GM19463 (cell line): ENCODE measurements around the gene FBXW7.

Source experiments
- ATAC-seq: cut with Tn5 transposase; IDR thresholded peaks from one replicate; pipeline ENCODE4 v1.9.1; 2021; ENCODE audit warnings: mild to moderate bottlenecking, moderate library complexity; ENCODE audit not compliant: unreplicated experiment

FBXW7 gene

DNA sequence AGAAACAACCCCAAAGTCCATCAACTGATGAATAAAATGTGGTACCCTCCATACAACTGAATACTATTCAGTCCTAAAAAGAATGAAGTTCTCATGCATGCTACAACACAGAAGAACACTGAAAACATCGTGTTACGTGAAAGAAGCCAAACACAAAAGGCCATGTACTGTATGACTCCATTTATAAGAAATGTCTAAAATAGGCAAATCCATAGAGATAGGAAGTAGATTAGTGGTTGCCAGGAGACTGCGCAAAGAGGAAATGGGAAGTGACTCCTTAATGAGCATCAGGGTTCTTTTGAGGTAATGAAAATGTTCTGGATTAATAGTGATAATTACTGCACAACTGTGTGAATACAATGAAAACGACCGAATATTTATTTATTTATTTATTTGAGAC, 23.4 kb downstream of the FBXW7 start:
- no peak for ATAC-seq

- ATAC-seq: peak; percentile 43
Observed at GRCh38 chr4:152510349-152511147, 25.3 kb downstream of the FBXW7 start.

DNA sequence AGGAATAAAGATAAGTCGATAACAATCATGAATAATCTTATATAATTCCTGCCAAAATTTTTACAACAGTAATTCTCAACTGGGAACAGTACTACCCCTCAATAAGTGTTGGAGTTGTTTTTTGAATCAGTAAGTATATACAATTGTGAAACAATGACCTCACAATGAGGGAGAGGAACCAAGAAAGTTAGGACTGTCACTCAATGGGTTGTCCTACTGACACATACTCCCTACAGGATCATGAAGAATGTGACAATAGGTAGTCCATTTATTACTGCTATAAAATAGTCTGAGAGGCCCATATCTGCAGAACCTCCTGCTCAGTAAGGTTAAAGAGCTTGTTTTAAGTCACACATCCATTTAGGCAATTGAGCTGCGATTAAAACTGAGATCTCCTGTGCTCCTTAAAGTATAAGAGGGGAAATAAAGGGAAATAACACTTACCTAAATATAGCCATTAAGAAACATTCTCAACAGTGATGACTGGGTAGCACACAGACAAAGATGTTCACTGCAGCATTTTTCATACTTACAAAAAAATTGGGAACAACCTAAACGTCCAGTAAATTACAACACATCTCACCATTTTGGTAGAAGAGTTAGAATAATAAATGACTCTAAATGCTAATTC, 26.2 kb downstream of the FBXW7 start:
- no peak for ATAC-seq

GRCh38 chr4:152508818-152509217, 27.1 kb downstream of the FBXW7 start:
- no peak for ATAC-seq

- no peak for ATAC-seq
Observed at GRCh38 chr4:152508386-152508785, 27.5 kb downstream of the FBXW7 start.

GRCh38 chr4:152503653-152504290, 32.1 kb downstream of the FBXW7 start:
- no peak for ATAC-seq

- peak; percentile 58 for ATAC-seq
Observed at GRCh38 chr4:152501846-152502536, 33.9 kb downstream of the FBXW7 start.

DNA sequence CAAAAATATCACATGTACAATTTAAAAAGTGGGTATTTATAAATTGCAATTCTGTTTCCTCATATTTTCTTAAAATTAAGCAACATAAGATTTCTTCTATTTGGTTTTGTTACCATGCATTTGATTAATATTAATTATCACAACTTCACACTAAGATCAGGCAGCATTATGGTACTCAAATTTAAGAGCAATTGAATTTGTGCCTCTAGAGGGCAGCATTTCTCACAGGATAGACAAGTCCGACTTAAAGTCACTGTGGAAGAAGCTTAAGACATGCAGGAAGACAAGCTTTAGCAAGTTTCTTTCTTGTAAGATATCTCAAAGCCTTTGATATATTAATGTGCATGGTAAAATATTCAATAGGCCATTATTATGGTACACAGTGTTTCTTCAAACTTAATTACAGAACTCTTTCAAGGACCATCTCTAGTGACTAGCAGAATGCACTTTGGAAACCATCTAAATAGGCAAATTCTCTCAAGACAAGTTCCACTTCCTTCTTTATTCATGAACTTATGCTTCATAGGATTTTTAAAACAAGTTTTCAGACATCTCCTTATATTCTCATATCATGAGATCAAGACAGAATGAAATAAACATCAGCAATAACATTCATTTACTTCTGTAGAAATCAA, 35.0 kb downstream of the FBXW7 start:
- peak; percentile 41 for ATAC-seq

GRCh38 chr4:152500275-152500674, 35.6 kb downstream of the FBXW7 start:
- ATAC-seq: no peak

GRCh38 chr4:152499344-152499743, 36.5 kb downstream of the FBXW7 start:
- no peak for ATAC-seq

GRCh38 chr4:152494020-152494419, 41.9 kb downstream of the FBXW7 start:
- no peak for ATAC-seq

- no peak for ATAC-seq
Observed at GRCh38 chr4:152488246-152488645, 47.6 kb downstream of the FBXW7 start.

DNA sequence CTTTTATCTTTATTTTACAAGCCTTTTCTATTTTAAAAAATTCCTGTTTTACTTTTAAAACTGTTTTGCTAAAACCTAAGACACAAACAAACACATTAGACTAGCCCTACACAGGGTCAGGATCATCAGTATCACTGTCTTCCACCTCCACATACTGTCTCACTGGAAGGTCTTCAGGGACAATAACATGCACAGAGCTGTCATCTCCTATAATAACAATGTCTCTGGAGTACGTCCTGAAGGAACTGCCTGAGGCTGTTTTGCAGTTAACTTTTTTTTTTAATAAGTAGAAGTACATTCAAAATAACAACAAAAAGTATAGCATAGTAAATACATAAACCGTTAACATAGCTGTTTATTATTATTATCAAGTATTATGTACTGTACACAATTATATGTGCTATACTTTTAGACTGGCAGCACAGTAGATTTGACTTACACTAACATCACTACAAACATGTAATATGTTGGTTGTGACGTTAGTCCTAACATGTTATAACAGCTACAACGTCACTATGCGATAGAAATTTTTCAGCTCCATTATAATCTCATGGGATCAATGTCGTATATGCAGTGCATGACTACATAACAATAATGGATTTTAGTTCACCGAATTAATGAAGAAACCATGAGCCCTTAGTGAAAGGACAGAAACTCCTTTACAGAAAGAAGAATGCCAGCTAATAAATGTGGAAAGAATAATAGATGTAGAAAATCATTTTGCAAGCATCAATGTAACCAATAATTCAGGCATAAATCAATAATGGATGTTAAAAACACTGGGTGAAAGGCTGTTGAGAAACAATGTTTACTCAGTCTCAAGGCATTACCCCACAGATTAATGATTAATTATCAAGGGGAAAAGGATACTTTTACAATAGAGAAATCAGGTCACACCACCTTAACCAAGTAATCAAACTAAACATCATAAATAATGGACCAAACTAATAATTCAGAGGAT, 49.2 kb downstream of the FBXW7 start:
- no peak for ATAC-seq

GRCh38 chr4:152485726-152486276, 50.1 kb downstream of the FBXW7 start:
- ATAC-seq: peak; percentile 95

DNA sequence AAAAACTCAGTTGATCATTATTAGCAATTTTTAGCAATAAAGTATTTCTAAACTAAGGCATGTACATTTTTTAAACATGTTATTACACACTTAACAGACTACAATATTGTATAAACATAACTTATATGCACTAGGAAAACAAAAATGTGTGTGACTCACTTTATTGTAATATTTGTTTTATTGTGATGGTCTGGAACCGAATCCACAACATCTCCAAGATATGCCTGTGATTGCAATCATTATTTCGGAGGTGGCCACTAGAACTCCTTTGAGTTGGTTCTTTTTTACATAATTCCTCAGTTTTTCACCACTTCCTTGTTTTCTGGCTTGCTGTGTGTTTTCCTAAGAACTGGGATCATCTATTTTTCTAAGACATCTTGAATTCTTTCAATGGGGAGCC, 53.7 kb downstream of the FBXW7 start:
- no peak for ATAC-seq

GRCh38 chr4:152480901-152481300, 55.0 kb downstream of the FBXW7 start:
- ATAC-seq: no peak

DNA sequence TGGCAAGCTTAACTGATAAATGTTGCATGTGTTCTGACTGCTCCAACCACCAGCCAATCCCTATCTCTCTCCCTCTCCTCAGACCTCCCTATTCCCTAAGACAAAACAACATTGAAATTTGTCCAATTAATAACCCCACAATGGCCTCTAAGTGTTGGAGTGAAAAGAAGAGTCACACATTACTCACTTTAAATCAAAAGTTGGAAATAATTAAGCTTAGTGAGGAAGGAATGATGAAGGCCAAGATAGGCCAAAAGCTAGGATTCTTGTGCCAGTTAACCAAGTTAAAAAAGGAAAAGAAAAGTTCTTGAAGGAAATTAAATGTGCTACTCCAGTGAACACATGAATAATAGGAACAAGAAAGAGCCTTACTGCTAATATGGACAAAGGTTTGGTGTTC, 55.6 kb downstream of the FBXW7 start:
- ATAC-seq: no peak

GRCh38 chr4:152479428-152480026, 56.4 kb downstream of the FBXW7 start:
- no peak for ATAC-seq
